H1 (cell line): ENCODE data around the gene FRZB. TPM values are rescaled to one million over a fixed set of nuclear protein-coding genes. Genes with fewer than 3 reads are reported as not detected.

Experiments
- JUN ChIP-seq: IDR thresholded peaks from 2 replicates; pipeline ENCODE4 v1.6.1; 2011; ENCODE audit warnings: low read depth, mild to moderate bottlenecking, improper control_type of control experiment, low read length
- POLR2AphosphoS5 ChIP-seq: IDR thresholded peaks from 2 replicates; pipeline ENCODE4 v1.6.1; 2011; ENCODE audit warnings: low read depth, low read length
- TAF1 ChIP-seq: IDR thresholded peaks from 2 replicates; pipeline ENCODE4 v1.6.1; 2011; ENCODE audit warnings: mild to moderate bottlenecking, low read depth, low read length
- polyA plus RNA-seq, 7 experiments: library from polyadenylated mRNA; depleted of rRNA in 3 of 7; stranded (reverse) in 5 of 7; unstranded in 2 of 7; fragments of >200 nt in 5 of 7; fragments of 200-250 nt in 2 of 7; gene quantifications; 1 replicate in 5 of 7; 2 replicates in 1 of 7; 4 replicates in 1 of 7; pipeline versions ENCODE4 v1.2.1 to v1.2.3, GENCODE V29; 2011 to 2013; ENCODE audit warnings: missing spikeins in 2 of 7, mixed read lengths in 2 of 7
- total RNA-seq: library from RNA; stranded (reverse); fragmentation: NEBNext Ultra II Directional; extraction: Animal tissue kit (Norgen Biotek cat#: 25700); gene quantifications from 2 replicates; pipeline ENCODE4 v1.2.1, GENCODE V29; 2021

The FRZB gene
- total and polyA plus RNA-seq, 2 of the 8 experiments (the other 6 are each of a cell fraction or from before 2014, with no cell fraction given) = 4.4 to 4.6 TPM

DNA sequence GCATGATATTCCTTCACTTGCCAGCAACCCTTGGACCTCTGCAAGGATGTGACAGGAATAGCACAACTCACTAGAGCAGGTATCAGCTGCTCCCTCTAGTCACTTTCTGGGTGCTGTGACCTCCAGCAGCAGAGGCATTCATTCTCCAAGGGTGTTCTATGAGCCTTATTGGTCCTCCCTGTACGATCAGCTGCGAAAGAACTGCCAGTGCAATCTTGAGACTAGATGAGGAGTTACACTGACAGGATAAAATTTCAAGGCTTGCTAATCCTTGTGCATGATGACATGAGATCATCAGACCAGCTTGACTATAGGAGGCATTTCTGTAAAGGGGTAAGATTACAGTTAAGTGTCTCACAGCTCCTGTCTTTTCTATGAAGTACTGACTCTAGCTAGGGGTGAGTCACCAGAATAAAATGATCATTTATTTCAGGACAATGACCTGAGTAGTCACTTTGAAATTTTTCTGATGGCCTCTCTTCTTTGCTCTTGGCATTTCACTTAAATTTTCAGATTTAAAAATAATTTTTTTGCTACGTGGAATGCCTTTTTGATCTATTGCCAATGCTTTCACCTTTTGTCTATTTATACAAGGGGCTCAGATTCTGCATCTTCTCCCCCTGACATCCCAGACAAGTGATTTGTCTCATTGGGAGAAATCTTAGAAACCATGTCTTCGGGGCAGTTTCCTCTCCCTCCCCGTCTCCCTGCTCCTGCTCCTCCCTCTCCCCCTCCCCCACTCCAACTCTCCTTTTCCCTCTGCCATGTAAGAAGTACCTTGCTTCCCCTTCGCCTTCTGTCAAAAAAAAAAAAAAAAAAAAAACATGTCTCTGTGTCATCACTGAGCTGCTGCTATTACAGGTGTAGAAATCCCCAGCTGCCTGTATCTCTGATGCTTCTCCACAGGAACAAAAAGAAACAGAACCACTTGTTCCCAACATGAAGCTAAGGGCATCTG is 49.2 kb upstream of the FRZB start (continued):
- TF ChIP-seq JUN (no peak), POLR2AphosphoS5 (no peak), TAF1 (no peak)
